Measurements from ENCODE around the gene DHRS3. TPM values are rescaled to one million over a fixed set of nuclear protein-coding genes. Genes with fewer than 3 reads are reported as not detected.

Gene DHRS3
- total and polyA plus RNA-seq, 2 experiments from 2014 or later = 12.5 to 15.3 TPM

- DNase-seq (ENCODE audit: low read depth in 1 of 2, low spot score in 1 of 2) = no peak
- no peaks in the 10 kb centered on the region for H3K36me3 ChIP-seq
- no peak overlapping the region for H3K27ac ChIP-seq
- H3K9me3 ChIP-seq (ENCODE audit: low read depth) = no peaks in the 10 kb centered on the region
- peaks cover 6% of the 10 kb centered on the region for H3K4me1 ChIP-seq (ENCODE audit: low read depth)
- H3K27me3 ChIP-seq = no peaks in the 10 kb centered on the region
- no peak overlapping the region for H3K4me3 ChIP-seq
- TF ChIP-seq CTCF (IDR thresholded peaks at IDR 0.05; ENCODE audit: low read depth, low read length) = no peak
Observed at GRCh38 chr1:12599657-12600056, 18.4 kb downstream of the DHRS3 start.

DNA sequence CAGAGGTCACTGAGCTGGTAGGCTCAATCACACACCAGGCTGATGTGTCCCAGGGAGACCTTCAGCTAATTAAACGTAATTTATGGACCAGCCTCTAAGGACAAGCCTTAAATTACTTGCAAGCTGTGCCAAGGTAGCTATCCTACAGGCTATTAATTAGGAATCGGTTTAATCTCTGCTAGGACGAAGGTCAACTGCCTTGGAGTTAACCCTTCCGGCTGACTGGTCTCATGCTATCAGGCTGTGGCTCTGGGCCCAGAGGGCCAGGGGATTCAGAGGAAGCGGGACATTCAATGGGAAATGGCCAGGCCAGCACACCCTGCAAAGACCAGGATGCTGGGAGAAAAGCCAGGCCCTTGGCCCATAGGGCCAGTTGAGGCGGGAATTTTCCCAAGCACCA, 19.0 kb downstream of the DHRS3 start:
- TF ChIP-seq CTCF (IDR thresholded peaks at IDR 0.05; ENCODE audit: low read depth, low read length) = no peak
- Histone ChIP-seq H3K4me1 (ENCODE audit: low read depth) (peaks cover 6% of the 10 kb centered on the region), H3K9me3 (ENCODE audit: low read depth) (no peaks in the 10 kb centered on the region), H3K27ac (no peak overlapping the region), H3K4me3 (no peak overlapping the region), H3K36me3 (no peaks in the 10 kb centered on the region), H3K27me3 (no peaks in the 10 kb centered on the region)
- no peak for DNase-seq (ENCODE audit: low read depth in 1 of 2, low spot score in 1 of 2)

GRCh38 chr1:12597792-12598191, 20.2 kb downstream of the DHRS3 start:
- no peak for TF ChIP-seq CTCF (IDR thresholded peaks at IDR 0.05; ENCODE audit: low read depth, low read length)
- no peak for DNase-seq (ENCODE audit: low read depth in 1 of 2, low spot score in 1 of 2)
- Histone ChIP-seq H3K36me3 (no peaks in the 10 kb centered on the region), H3K9me3 (ENCODE audit: low read depth) (no peaks in the 10 kb centered on the region), H3K4me1 (ENCODE audit: low read depth) (peaks cover 6% of the 10 kb centered on the region), H3K27me3 (no peaks in the 10 kb centered on the region), H3K27ac (no peak overlapping the region), H3K4me3 (no peak overlapping the region)

- Histone ChIP-seq H3K9me3 (ENCODE audit: low read depth) (no peaks in the 10 kb centered on the region), H3K4me1 (ENCODE audit: low read depth) (peaks cover 6% of the 10 kb centered on the region), H3K36me3 (no peaks in the 10 kb centered on the region), H3K27me3 (no peaks in the 10 kb centered on the region), H3K4me3 (peak overlapping the region; percentile 29), H3K27ac (no peak overlapping the region)
- DNase-seq (ENCODE audit: low read depth in 1 of 2, low spot score in 1 of 2) = peak; percentile 79 to 99
- peak; percentile 4 for TF ChIP-seq CTCF (IDR thresholded peaks at IDR 0.05; ENCODE audit: low read depth, low read length)
Observed at GRCh38 chr1:12596007-12596821, 21.8 kb downstream of the DHRS3 start.

GRCh38 chr1:12595757-12596006, 22.3 kb downstream of the DHRS3 start:
- no peak for TF ChIP-seq CTCF (IDR thresholded peaks at IDR 0.05; ENCODE audit: low read depth, low read length)
- Histone ChIP-seq H3K4me3 (peak overlapping the region; percentile 29), H3K27me3 (no peaks in the 10 kb centered on the region), H3K4me1 (ENCODE audit: low read depth) (peaks cover 6% of the 10 kb centered on the region), H3K9me3 (ENCODE audit: low read depth) (no peaks in the 10 kb centered on the region), H3K27ac (peak overlapping the region; percentile 19), H3K36me3 (no peaks in the 10 kb centered on the region)
- no peak for DNase-seq (ENCODE audit: low read depth in 1 of 2, low spot score in 1 of 2)
